ENCODE data around the gene SPOCK1.

DNA sequence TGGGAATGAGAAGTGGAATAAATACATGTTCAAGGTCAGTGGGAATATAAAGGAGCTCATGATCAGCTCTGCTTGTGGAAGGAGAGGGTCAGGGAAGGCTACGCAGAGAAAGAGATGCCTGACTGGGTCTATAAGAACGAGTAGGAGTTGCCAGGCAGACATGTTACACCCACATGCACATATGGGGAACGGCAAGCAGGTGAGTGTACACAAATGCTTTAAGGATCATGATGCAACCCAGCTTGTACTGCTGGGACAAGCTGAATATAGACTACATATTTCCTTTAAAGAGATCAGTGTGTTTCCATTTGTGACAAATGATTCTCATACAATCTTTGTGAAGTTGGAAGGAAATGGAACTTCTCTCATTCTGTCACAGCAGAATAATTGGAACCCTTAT, 141.7 kb downstream of the SPOCK1 start:
- TF ChIP-seq, protein P1, sequence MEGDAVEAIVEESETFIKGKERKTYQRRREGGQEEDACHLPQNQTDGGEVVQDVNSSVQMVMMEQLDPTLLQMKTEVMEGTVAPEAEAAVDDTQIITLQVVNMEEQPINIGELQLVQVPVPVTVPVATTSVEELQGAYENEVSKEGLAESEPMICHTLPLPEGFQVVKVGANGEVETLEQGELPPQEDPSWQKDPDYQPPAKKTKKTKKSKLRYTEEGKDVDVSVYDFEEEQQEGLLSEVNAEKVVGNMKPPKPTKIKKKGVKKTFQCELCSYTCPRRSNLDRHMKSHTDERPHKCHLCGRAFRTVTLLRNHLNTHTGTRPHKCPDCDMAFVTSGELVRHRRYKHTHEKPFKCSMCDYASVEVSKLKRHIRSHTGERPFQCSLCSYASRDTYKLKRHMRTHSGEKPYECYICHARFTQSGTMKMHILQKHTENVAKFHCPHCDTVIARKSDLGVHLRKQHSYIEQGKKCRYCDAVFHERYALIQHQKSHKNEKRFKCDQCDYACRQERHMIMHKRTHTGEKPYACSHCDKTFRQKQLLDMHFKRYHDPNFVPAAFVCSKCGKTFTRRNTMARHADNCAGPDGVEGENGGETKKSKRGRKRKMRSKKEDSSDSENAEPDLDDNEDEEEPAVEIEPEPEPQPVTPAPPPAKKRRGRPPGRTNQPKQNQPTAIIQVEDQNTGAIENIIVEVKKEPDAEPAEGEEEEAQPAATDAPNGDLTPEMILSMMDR (IDR thresholded peaks at IDR 0.05; ENCODE audit: insufficient read depth, low read length): no peak
- TF ChIP-seq POLR2AphosphoS5 (IDR thresholded peaks at IDR 0.05; ENCODE audit: low read depth) (no peak), SPI1 (IDR thresholded peaks at IDR 0.05; ENCODE audit: borderline replicate concordance, low read depth) (no peak), GABPA (IDR thresholded peaks at IDR 0.05; ENCODE audit: low read depth) (no peak)
- TF ChIP-seq, protein P2, sequence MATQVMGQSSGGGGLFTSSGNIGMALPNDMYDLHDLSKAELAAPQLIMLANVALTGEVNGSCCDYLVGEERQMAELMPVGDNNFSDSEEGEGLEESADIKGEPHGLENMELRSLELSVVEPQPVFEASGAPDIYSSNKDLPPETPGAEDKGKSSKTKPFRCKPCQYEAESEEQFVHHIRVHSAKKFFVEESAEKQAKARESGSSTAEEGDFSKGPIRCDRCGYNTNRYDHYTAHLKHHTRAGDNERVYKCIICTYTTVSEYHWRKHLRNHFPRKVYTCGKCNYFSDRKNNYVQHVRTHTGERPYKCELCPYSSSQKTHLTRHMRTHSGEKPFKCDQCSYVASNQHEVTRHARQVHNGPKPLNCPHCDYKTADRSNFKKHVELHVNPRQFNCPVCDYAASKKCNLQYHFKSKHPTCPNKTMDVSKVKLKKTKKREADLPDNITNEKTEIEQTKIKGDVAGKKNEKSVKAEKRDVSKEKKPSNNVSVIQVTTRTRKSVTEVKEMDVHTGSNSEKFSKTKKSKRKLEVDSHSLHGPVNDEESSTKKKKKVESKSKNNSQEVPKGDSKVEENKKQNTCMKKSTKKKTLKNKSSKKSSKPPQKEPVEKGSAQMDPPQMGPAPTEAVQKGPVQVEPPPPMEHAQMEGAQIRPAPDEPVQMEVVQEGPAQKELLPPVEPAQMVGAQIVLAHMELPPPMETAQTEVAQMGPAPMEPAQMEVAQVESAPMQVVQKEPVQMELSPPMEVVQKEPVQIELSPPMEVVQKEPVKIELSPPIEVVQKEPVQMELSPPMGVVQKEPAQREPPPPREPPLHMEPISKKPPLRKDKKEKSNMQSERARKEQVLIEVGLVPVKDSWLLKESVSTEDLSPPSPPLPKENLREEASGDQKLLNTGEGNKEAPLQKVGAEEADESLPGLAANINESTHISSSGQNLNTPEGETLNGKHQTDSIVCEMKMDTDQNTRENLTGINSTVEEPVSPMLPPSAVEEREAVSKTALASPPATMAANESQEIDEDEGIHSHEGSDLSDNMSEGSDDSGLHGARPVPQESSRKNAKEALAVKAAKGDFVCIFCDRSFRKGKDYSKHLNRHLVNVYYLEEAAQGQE (IDR thresholded peaks at IDR 0.05; ENCODE audit: insufficient replicate concordance, low read depth): no peak

All from HL-60 (cell line).